Loucy (cell line): Measurements from ENCODE around the gene SLC39A11.
A peak's percentile ranks its signal among the peaks of the same experiment; 100 is the strongest.

Experiments used
- H2AFZ ChIP-seq: fragments of 200-600 bp; sonication (generic); 2 replicates; pipeline ENCODE4 v1.6.0; 2016; ENCODE audit warnings: antibody characterized with exemption, mild to moderate bottlenecking, low read length, moderate library complexity
- H3F3A ChIP-seq: fragments of 200-600 bp; 2 replicates; pipeline ENCODE4 v1.6.0; 2016; ENCODE audit warnings: antibody characterized with exemption, low read depth, mild to moderate bottlenecking
- H3K27me3 ChIP-seq: fragments of 200-600 bp; sonication (generic); 2 replicates; pipeline ENCODE4 v1.6.1; 2014; ENCODE audit warnings: low read length, mild to moderate bottlenecking; ENCODE audit not compliant: insufficient read depth, poor library complexity, severe bottlenecking
- H3K36me3 ChIP-seq: fragments of 200-600 bp; sonication (generic); 2 replicates; pipeline ENCODE4 v1.6.1; 2016; ENCODE audit warnings: low read length; ENCODE audit not compliant: insufficient read depth
- H3K4me1 ChIP-seq: fragments of 200-600 bp; sonication (generic); 2 replicates; pipeline ENCODE4 v1.5.1; 2014; ENCODE audit warnings: low read length, mild to moderate bottlenecking; ENCODE audit not compliant: insufficient read depth, poor library complexity, severe bottlenecking
- H3K4me2 ChIP-seq: fragments of 200-600 bp; sonication (generic); 2 replicates; pipeline ENCODE4 v1.6.0; 2014; ENCODE audit warnings: antibody characterized with exemption, low read length, low read depth, mild to moderate bottlenecking; ENCODE audit not compliant: poor library complexity, severe bottlenecking
- H3K4me3 ChIP-seq: fragments of 200-600 bp; sonication (generic); 2 replicates; pipeline ENCODE4 v1.5.1; 2014; ENCODE audit warnings: low read length, mild to moderate bottlenecking, mixed read lengths; ENCODE audit not compliant: poor library complexity, severe bottlenecking
- H3K79me2 ChIP-seq: fragments of 200-600 bp; sonication (generic); 2 replicates; pipeline ENCODE4 v1.6.1; 2014; ENCODE audit warnings: low read length; ENCODE audit not compliant: insufficient read depth
- H3K9ac ChIP-seq: fragments of 200-600 bp; sonication (generic); 2 replicates; pipeline ENCODE4 v1.6.0; 2014; ENCODE audit warnings: mild to moderate bottlenecking, low read depth, low read length, moderate library complexity; ENCODE audit not compliant: poor library complexity, severe bottlenecking
- H3K9me2 ChIP-seq: fragments of 200-600 bp; sonication (generic); replicated peaks from 2 replicates; pipeline ENCODE4 v1.6.1; 2016; ENCODE audit warnings: low read depth, low read length, mixed read lengths
- H3K9me3 ChIP-seq: fragments of 200-600 bp; sonication (generic); 2 replicates; pipeline ENCODE4 v1.6.1; 2014; ENCODE audit warnings: mild to moderate bottlenecking, antibody characterized with exemption, low read length, low read depth; ENCODE audit not compliant: insufficient read depth
- H4K20me1 ChIP-seq: fragments of 200-600 bp; sonication (generic); 2 replicates; pipeline ENCODE4 v1.6.0; 2014; ENCODE audit warnings: antibody characterized with exemption, low read length, mild to moderate bottlenecking; ENCODE audit not compliant: insufficient read depth, poor library complexity, severe bottlenecking
- EZH2phosphoT487 ChIP-seq: fragments of 200-600 bp; IDR thresholded peaks from 2 replicates; pipeline ENCODE4 v1.6.1; 2018; ENCODE audit warnings: antibody characterized with exemption, mild to moderate bottlenecking, moderate library complexity, borderline replicate concordance
- TF ChIP-seq, protein P1 (sequence below): fragments of 200-600 bp; sonication (generic); conservative IDR thresholded peaks from 2 replicates; pipeline ENCODE4 v1.5.1; 2014; ENCODE audit warnings: mild to moderate bottlenecking, antibody characterized with exemption, low read length

The SLC39A11 gene

DNA sequence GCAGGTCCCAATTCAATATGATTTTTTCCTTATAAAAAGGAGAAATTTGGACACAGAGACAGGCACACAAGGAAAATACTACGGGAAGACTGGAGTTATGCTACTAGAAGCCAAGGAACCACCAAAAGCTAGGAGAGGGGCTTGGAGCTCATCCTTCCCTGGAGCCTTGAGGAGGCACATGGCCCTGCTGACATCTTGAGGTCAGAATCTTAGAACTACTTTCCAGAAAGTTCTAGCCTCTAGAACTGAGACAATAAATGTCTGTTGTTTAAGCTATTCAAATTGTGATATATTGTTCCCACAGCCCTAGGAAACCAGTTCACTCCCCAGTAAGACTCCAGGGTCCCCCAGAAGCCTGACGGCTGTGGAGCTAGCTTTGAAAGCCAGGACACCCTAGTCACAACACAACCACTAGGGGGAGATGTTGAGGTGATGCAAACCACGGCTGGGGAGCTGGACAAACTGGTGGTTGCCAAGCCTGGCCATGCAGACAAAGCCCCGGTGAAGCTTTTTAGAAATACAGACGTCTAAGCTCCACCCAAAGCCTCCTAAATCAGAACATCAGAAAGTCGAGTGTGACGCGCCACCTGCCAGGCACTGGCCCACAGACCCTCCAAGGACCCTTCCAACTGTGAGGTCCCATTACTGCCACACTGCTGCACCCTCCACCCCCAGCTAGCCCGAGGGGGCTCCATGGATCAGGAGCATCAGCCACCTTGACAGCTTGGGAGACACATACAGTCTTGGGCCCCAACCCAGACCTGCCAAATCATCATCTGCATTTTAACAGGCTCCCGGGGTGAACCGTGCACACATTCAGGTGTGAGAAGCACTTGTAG is 106.4 kb downstream of the SLC39A11 start:
- Histone ChIP-seq H4K20me1 (no peaks in the 10 kb centered on the region), H3K27me3 (no peaks in the 10 kb centered on the region), H3K4me2 (no peak overlapping the region), H3F3A (no peaks in the 10 kb centered on the region), H3K79me2 (no peaks in the 10 kb centered on the region), H3K9me3 (no peaks in the 10 kb centered on the region), H3K4me1 (no peaks in the 10 kb centered on the region), H2AFZ (0 out of 2 replicates have a peak overlapping the region, but pooled peaks have one; percentile 25), H3K36me3 (no peaks in the 10 kb centered on the region), H3K9ac (no peak overlapping the region), H3K4me3 (no peak overlapping the region), H3K9me2 (no peaks in the 10 kb centered on the region)
- TF ChIP-seq, protein P1, sequence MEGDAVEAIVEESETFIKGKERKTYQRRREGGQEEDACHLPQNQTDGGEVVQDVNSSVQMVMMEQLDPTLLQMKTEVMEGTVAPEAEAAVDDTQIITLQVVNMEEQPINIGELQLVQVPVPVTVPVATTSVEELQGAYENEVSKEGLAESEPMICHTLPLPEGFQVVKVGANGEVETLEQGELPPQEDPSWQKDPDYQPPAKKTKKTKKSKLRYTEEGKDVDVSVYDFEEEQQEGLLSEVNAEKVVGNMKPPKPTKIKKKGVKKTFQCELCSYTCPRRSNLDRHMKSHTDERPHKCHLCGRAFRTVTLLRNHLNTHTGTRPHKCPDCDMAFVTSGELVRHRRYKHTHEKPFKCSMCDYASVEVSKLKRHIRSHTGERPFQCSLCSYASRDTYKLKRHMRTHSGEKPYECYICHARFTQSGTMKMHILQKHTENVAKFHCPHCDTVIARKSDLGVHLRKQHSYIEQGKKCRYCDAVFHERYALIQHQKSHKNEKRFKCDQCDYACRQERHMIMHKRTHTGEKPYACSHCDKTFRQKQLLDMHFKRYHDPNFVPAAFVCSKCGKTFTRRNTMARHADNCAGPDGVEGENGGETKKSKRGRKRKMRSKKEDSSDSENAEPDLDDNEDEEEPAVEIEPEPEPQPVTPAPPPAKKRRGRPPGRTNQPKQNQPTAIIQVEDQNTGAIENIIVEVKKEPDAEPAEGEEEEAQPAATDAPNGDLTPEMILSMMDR = peak; percentile 96
- no peak for TF ChIP-seq EZH2phosphoT487

DNA sequence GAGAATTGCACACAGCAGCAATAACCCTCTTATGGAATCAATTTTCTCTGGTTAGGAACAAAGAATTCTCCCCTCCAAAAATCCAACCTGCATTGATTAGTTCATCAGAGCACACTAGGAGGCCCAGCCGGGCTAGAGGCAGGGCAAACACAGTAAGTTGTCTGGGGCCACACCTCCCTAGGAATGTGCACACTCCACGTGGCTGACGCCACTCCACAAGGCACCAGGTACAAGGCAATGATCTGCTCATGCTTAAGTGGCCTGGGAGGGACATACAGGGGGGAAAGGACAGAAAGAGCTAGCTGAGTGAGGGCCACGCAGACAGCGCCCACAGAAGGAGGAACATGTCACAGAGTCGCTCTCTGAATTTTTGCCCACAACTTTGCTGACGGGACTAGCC is 107.6 kb downstream of the SLC39A11 start:
- Histone ChIP-seq H3K9ac (no peak overlapping the region), H4K20me1 (no peaks in the 10 kb centered on the region), H3K4me2 (no peak overlapping the region), H3K27me3 (no peaks in the 10 kb centered on the region), H3K36me3 (no peaks in the 10 kb centered on the region), H2AFZ (no peak overlapping the region), H3K79me2 (no peaks in the 10 kb centered on the region), H3K4me1 (no peaks in the 10 kb centered on the region), H3K9me3 (no peaks in the 10 kb centered on the region), H3F3A (no peaks in the 10 kb centered on the region), H3K4me3 (no peak overlapping the region), H3K9me2 (no peaks in the 10 kb centered on the region)
- TF ChIP-seq, protein P1 = no peak

DNA sequence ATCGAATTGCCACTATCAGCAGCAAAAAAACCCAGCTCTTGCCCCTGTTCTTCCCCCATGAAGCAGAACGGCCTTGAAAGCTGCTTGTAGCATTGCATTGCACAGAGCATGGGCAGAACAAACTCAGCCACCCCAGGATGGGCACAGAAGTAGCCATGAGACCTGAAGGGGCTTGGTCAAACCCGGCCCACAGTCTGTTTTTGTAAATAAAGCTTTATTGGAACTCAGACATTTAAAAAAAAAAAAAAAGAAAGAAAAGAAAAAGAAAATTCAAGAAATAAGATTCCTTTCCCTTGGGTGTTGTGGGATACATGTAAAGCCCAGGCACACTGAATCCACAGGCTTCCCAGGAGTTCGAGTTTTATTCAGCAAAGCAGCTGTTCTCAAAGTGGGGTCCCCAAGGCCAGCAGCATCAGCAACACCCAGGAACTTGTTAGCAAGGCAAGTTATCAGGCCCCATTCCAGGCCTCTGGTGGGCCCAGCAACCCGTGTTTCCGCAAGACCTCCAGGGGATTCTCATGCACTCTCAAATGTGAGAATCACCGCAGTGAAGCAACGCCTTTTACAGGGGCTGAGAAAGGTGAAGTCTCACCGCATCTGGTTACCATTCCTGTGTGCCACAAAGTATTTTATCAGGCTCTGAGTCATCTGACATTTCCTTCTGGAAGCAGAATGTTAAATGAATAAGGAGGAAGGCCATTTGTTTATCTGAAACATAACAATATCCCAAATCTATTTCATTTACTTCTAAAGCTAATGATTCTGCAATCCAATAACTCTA is 108.2 kb downstream of the SLC39A11 start:
- Histone ChIP-seq H3K9me2 (no peaks in the 10 kb centered on the region), H3K9me3 (no peaks in the 10 kb centered on the region), H3F3A (no peaks in the 10 kb centered on the region), H3K4me3 (no peak overlapping the region), H3K27me3 (no peaks in the 10 kb centered on the region), H3K9ac (no peak overlapping the region), H3K4me2 (no peak overlapping the region), H3K79me2 (no peaks in the 10 kb centered on the region; the same call in 1 of the 2 replicates), H2AFZ (no peak overlapping the region), H3K4me1 (no peaks in the 10 kb centered on the region), H3K36me3 (no peaks in the 10 kb centered on the region), H4K20me1 (no peaks in the 10 kb centered on the region)
- TF ChIP-seq EZH2phosphoT487 = no peak
- TF ChIP-seq, protein P1 = no peak
